Breast epithelium (tissue), 4 donors: ENCODE measurements around the gene ATP1A4. TPM values are rescaled to one million over a fixed set of nuclear protein-coding genes. Genes with fewer than 3 reads are reported as not detected.

Experiments
- DNase-seq, 2 donors: peaks; one replicate each; pipeline ENCODE4 v3.0.0-alpha.2; 2019; ENCODE audit warnings: low spot score in 2 of 2
- H3K27ac ChIP-seq, 2 donors: fragments of 200-600 bp; sonication (generic) in 1 of 2; one replicate each; pipeline ENCODE4 v1.5.1; 2016 to 2019; ENCODE audit warnings: mild to moderate bottlenecking in 1 of 2
- H3K27me3 ChIP-seq, 2 donors: fragments of 200-600 bp; sonication (generic) in 1 of 2; one replicate each; pipeline versions ENCODE4 v1.5.1 to v1.6.0; 2017 to 2019; ENCODE audit warnings: control low read depth in 1 of 2, mild to moderate bottlenecking in 1 of 2
- H3K36me3 ChIP-seq: fragments of 200-600 bp; one replicate; pipeline ENCODE4 v1.5.1; 2019
- H3K4me1 ChIP-seq, 2 donors: fragments of 200-600 bp; sonication (generic); one replicate each; pipeline ENCODE4 v1.5.1; 2016 to 2019; ENCODE audit warnings: control low read depth in 1 of 2
- H3K4me3 ChIP-seq, 3 donors: fragments of 200-600 bp; sonication (generic); 1 replicate in 2 of 3; 2 replicates in 1 of 3; pipeline ENCODE4 v1.5.1; 2016 to 2019; ENCODE audit warnings: mild to moderate bottlenecking in 3 of 3, moderate library complexity in 2 of 3
- H3K9me3 ChIP-seq, 2 donors: fragments of 200-600 bp; sonication (generic) in 1 of 2; one replicate each; pipeline ENCODE4 v1.5.1; 2016 to 2019; ENCODE audit warnings: control low read depth in 1 of 2
- POLR2A ChIP-seq: fragments of 450-650 bp; IDR thresholded peaks from one replicate; pipeline ENCODE4 v1.6.1; 2016; ENCODE audit warnings: antibody characterized with exemption, mild to moderate bottlenecking, moderate library complexity
- POLR2AphosphoS5 ChIP-seq, 3 donors: sonication (generic); formaldehyde crosslinking; IDR thresholded peaks; one replicate each; pipeline ENCODE4 v1.6.1; 2017; ENCODE audit warnings: antibody characterized with exemption in 3 of 3
- intact Hi-C: fragments of 100-400 bp; cut with DNase I; formaldehyde crosslinking; loops from one replicate; pipeline ENCODE4 v1.15.1; 2023; ENCODE audit warnings: low total_unique reads
- total RNA-seq, 3 donors: library from RNA; depleted of rRNA; stranded (reverse); fragments of >200 nt; gene quantifications; one replicate each; pipeline ENCODE4 v1.1.0, GENCODE V29; 2016
- TF ChIP-seq, protein P1 (sequence below), 3 donors: fragments of 450-650 bp; IDR thresholded peaks; one replicate each; pipeline ENCODE4 v1.5.1; 2016 to 2017; ENCODE audit warnings: antibody characterized with exemption in 3 of 3, mild to moderate bottlenecking in 3 of 3, moderate library complexity in 3 of 3

Gene ATP1A4
- total RNA-seq, 3 donors from 2014 or later: 4.5 TPM; not detected in 2

DNA sequence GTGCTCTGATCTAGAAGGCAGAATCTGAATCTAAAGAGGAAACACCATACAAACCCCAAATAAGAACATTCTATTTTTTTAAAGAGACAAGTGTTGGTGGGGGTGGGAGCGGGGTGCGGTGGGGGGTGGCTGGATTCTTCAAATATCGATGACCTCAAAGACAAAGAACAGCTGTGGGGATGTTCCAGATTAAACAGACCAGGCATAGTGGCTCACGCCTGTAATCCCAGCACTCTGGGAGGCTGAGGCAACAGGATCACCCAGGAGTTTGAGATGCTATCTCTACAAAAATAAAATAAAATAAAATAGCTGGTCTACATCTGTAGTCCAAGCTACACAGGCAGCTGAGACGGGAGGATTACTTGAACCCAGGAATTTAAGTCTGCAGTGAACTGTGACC, 5.0 kb downstream of the ATP1A4 start:
- intact Hi-C loops: no loop called here
- H3K36me3 ChIP-seq: no peaks in the 10 kb centered on the region
- H3K4me1 ChIP-seq: no peaks in the 10 kb centered on the region
- H3K4me3 ChIP-seq: no peak overlapping the region
- TF ChIP-seq POLR2AphosphoS5 (IDR thresholded peaks at IDR 0.05) (no peak), POLR2A (no peak)
- TF ChIP-seq, protein P1, sequence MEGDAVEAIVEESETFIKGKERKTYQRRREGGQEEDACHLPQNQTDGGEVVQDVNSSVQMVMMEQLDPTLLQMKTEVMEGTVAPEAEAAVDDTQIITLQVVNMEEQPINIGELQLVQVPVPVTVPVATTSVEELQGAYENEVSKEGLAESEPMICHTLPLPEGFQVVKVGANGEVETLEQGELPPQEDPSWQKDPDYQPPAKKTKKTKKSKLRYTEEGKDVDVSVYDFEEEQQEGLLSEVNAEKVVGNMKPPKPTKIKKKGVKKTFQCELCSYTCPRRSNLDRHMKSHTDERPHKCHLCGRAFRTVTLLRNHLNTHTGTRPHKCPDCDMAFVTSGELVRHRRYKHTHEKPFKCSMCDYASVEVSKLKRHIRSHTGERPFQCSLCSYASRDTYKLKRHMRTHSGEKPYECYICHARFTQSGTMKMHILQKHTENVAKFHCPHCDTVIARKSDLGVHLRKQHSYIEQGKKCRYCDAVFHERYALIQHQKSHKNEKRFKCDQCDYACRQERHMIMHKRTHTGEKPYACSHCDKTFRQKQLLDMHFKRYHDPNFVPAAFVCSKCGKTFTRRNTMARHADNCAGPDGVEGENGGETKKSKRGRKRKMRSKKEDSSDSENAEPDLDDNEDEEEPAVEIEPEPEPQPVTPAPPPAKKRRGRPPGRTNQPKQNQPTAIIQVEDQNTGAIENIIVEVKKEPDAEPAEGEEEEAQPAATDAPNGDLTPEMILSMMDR (IDR thresholded peaks at IDR 0.05): no peak
- no peak for DNase-seq
- no peak overlapping the region for H3K27ac ChIP-seq
- H3K9me3 ChIP-seq: no peaks in the 10 kb centered on the region
- no peaks in the 10 kb centered on the region for H3K27me3 ChIP-seq

DNA sequence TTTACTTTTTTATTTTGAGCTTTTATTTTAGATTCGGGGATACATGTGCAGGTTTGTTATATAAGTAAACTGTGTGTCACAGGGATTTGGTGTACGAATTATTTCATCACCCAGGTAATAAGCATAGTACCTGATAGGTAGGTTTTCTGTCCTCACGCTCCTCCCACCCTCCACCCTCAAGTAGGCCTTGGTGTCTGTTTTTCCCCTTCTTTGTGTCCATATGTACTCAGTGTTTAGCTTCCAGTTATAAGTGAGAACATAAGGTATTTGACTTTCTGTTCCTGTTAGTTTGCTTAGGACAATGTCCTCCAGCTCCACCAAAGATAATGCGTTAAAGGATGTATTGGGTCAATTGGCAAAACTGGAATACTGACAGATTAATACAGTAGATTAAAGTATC, 5.8 kb downstream of the ATP1A4 start:
- TF ChIP-seq, protein P1 (IDR thresholded peaks at IDR 0.05): no peak
- TF ChIP-seq POLR2A (no peak), POLR2AphosphoS5 (IDR thresholded peaks at IDR 0.05) (no peak)
- intact Hi-C loops: no loop called here
- no peaks in the 10 kb centered on the region for H3K4me1 ChIP-seq
- no peak overlapping the region for H3K4me3 ChIP-seq
- H3K27ac ChIP-seq: no peak overlapping the region
- H3K9me3 ChIP-seq: no peaks in the 10 kb centered on the region
- no peak for DNase-seq
- H3K27me3 ChIP-seq: no peaks in the 10 kb centered on the region
- no peaks in the 10 kb centered on the region for H3K36me3 ChIP-seq

DNA sequence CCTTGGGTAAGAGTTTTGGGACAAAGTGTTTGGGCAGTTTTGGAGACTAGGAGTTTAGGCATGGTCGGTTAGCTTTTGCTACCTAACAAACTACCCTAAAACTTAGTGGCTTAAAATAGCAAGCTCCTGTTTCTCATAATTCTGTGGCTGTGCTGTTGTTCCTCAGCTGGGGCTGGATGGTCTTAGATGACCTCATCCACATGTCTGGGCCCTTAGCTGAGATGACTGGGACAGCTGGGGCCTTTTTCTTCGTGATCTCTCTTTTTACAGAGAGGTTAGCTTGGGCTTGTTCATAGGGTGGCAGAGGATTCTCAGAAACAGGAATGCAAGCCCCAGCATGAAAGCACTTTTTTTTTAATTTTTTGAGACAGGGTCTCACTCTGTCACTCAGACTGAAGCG, 6.6 kb downstream of the ATP1A4 start:
- no peak for DNase-seq
- Histone ChIP-seq H3K27ac (no peak overlapping the region), H3K4me1 (no peaks in the 10 kb centered on the region), H3K4me3 (no peak overlapping the region), H3K27me3 (no peaks in the 10 kb centered on the region), H3K36me3 (no peaks in the 10 kb centered on the region), H3K9me3 (no peaks in the 10 kb centered on the region)
- TF ChIP-seq POLR2AphosphoS5 (IDR thresholded peaks at IDR 0.05) (no peak), POLR2A (no peak)
- TF ChIP-seq, protein P1 (IDR thresholded peaks at IDR 0.05): no peak
- intact Hi-C loops: no loop called here

DNA sequence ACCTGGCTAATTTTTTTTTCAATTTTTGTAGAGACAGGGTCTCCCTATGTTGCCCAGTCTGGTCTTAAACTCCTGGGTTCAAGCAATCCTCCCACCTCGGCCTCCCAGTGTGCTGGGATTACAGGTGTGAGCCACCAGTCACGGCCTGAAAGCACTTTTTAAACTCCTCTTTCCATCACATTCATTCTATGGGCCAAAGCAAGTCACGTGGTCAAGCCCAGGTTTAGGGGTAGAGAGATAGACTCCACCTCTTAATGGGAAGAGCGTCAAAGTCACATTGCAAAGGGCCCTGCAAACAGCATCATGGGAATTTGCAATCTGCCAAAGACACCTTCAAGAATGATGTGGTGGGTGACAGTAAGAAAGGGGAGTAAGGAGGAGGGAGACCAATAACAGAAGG, 7.1 kb downstream of the ATP1A4 start:
- Histone ChIP-seq H3K4me3 (no peak overlapping the region), H3K9me3 (no peaks in the 10 kb centered on the region), H3K27ac (no peak overlapping the region), H3K4me1 (no peaks in the 10 kb centered on the region), H3K27me3 (no peaks in the 10 kb centered on the region), H3K36me3 (no peaks in the 10 kb centered on the region)
- no peak for DNase-seq
- TF ChIP-seq POLR2A (no peak), POLR2AphosphoS5 (IDR thresholded peaks at IDR 0.05) (no peak)
- TF ChIP-seq, protein P1 (IDR thresholded peaks at IDR 0.05): no peak
- intact Hi-C loops: no loop called here

DNA sequence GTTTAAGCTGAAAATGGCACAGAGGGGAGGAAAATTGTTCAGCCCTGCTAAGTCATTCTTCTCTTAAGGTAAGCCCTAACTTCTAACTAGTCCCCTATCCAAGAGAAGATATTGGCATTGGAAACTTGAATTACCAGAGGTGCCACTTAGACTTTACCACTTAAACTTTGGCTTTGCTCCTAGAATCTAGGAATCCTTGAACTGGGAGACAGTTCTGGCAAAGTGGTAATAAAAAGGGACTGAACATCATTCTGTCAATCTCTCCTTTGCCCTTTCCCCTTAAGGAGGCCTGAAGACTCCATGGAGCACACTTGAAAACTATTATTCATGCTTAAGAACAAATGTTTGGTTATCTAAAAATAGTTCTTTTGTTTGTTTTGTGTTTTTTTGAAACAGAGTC, 8.4 kb downstream of the ATP1A4 start:
- H3K36me3 ChIP-seq: no peaks in the 10 kb centered on the region
- H3K27ac ChIP-seq: no peak overlapping the region
- H3K27me3 ChIP-seq: no peaks in the 10 kb centered on the region
- intact Hi-C loops: no loop called here
- no peak for DNase-seq
- H3K4me1 ChIP-seq: no peaks in the 10 kb centered on the region
- no peaks in the 10 kb centered on the region for H3K9me3 ChIP-seq
- TF ChIP-seq, protein P1 (IDR thresholded peaks at IDR 0.05): no peak
- TF ChIP-seq POLR2A: no peak
- no peak for TF ChIP-seq POLR2AphosphoS5 (IDR thresholded peaks at IDR 0.05)
- H3K4me3 ChIP-seq: no peak overlapping the region
